PC-9 (cell line): ENCODE results near the gene NXT1. TPM values are rescaled to one million over a fixed set of nuclear protein-coding genes. Genes with fewer than 3 reads are reported as not detected.

Source experiments
- BruUV-seq: library from RNA; stranded (reverse); fragments of 400-500 nt; replicated peaks from 2 replicates; lab custom pipeline; 2021; lab: Mats Ljungman, UMichigan
- CTCF ChIA-PET: fragments of 300-600 bp; sonication (Branson Sonifier 250); formaldehyde crosslinking; loops from one replicate; lab custom pipeline; 2022; ENCODE audit warnings: antibody characterized with exemption; lab: Charles Lee
- POLR2A ChIA-PET: fragments of 300-600 bp; sonication (Branson Sonifier 250); formaldehyde crosslinking; loops from one replicate; lab custom pipeline; 2022; ENCODE audit warnings: antibody characterized with exemption; ENCODE audit not compliant: unreplicated experiment; lab: Charles Lee
- DNase-seq, 2 experiments: peaks; one replicate each; pipeline versions ENCODE4 v3.0.0 to v3.0.0-alpha.2; 2015 to 2022; ENCODE audit warnings: mixed read lengths in 1 of 2
- H2AFZ ChIP-seq: fragments of 200-600 bp; sonication (generic); 2 replicates; pipeline ENCODE4 v1.8.1; 2017; ENCODE audit warnings: antibody characterized with exemption
- H3F3A ChIP-seq: fragments of 200-600 bp; sonication (generic); 2 replicates; pipeline ENCODE4 v1.8.1; 2017; ENCODE audit warnings: antibody characterized with exemption, mild to moderate bottlenecking, low read depth; ENCODE audit not compliant: insufficient read depth
- H3K27ac ChIP-seq: fragments of 200-600 bp; sonication (generic); 2 replicates; pipeline ENCODE4 v1.6.1; 2016; ENCODE audit warnings: mixed run types
- H3K27me3 ChIP-seq: fragments of 200-600 bp; sonication (generic); 2 replicates; pipeline ENCODE4 v1.6.1; 2016; ENCODE audit warnings: low read depth, mixed run types; ENCODE audit not compliant: insufficient read depth
- H3K36me3 ChIP-seq: fragments of 200-600 bp; sonication (generic); 2 replicates; pipeline ENCODE4 v1.6.1; 2016; ENCODE audit warnings: low read depth, mixed run types
- H3K4me1 ChIP-seq: fragments of 200-600 bp; sonication (generic); replicated peaks from 2 replicates; pipeline ENCODE4 v1.6.1; 2016; ENCODE audit warnings: mixed run types; ENCODE audit not compliant: insufficient read depth
- H3K4me2 ChIP-seq: fragments of 200-600 bp; sonication (generic); 2 replicates; pipeline ENCODE4 v1.6.1; 2017; ENCODE audit warnings: mixed run types
- H3K4me3 ChIP-seq: fragments of 200-600 bp; sonication (generic); 2 replicates; pipeline ENCODE4 v1.6.1; 2016; ENCODE audit warnings: mixed run types
- H3K79me2 ChIP-seq: fragments of 200-600 bp; sonication (generic); 2 replicates; pipeline ENCODE4 v1.6.1; 2017; ENCODE audit warnings: low read depth, mixed run types
- H3K9me2 ChIP-seq: fragments of 200-600 bp; sonication (generic); 2 replicates; pipeline ENCODE4 v1.8.1; 2017; ENCODE audit warnings: mild to moderate bottlenecking; ENCODE audit not compliant: insufficient read depth
- H3K9me3 ChIP-seq: fragments of 200-600 bp; sonication (generic); 2 replicates; pipeline ENCODE4 v1.8.1; 2016; ENCODE audit warnings: low read depth; ENCODE audit not compliant: insufficient read depth
- H4K20me1 ChIP-seq: fragments of 200-600 bp; sonication (generic); 2 replicates; pipeline ENCODE4 v1.8.1; 2017; ENCODE audit not compliant: insufficient read depth
- EZH2 ChIP-seq: fragments of 200-600 bp; sonication (generic); IDR thresholded peaks from 2 replicates; pipeline ENCODE4 v1.8.0; 2017; ENCODE audit warnings: antibody characterized with exemption, low read depth
- intact Hi-C: fragments of 100-400 bp; cut with micrococcal nuclease; formaldehyde crosslinking; loops from one replicate; pipeline ENCODE4 v1.10.0; 2022; ENCODE audit not compliant: unreplicated experiment
- total RNA-seq: library from RNA; stranded (reverse); gene quantifications from 2 replicates; pipeline ENCODE4 v1.2.3, GENCODE V29; 2021
- TF ChIP-seq, protein P1 (sequence below): fragments of 200-600 bp; sonication (generic); conservative IDR thresholded peaks from 2 replicates; pipeline ENCODE4 v1.6.1; 2017; ENCODE audit warnings: mixed run types, antibody characterized with exemption, mild to moderate bottlenecking, moderate library complexity

NXT1 gene
- total RNA-seq, 1 experiment from 2014 or later = 29.8 TPM

- CTCF ChIA-PET = no interaction called here
Measured at GRCh38 chr20:23314699-23315098, 35.9 kb upstream of the NXT1 start.

GRCh38 chr20:23315099-23315498 is 35.5 kb upstream of the NXT1 start:
- Histone ChIP-seq H4K20me1 (no peaks in the 10 kb centered on the region), H3K36me3 (no peaks in the 10 kb centered on the region), H3K4me2 (no peak overlapping the region), H3K79me2 (no peaks in the 10 kb centered on the region), H3K9me2 (no peaks in the 10 kb centered on the region), H3K27me3 (peaks cover 7% of the 10 kb centered on the region; the same call in 1 of the 2 replicates), H3K4me1 (0 out of 2 replicates have a peak, but pooled peaks cover 8% of the 10 kb centered on the region), H3K4me3 (no peak overlapping the region), H3K27ac (no peak overlapping the region), H3F3A (no peaks in the 10 kb centered on the region), H2AFZ (no peak overlapping the region), H3K9me3 (no peaks in the 10 kb centered on the region)
- TF ChIP-seq, protein P1, sequence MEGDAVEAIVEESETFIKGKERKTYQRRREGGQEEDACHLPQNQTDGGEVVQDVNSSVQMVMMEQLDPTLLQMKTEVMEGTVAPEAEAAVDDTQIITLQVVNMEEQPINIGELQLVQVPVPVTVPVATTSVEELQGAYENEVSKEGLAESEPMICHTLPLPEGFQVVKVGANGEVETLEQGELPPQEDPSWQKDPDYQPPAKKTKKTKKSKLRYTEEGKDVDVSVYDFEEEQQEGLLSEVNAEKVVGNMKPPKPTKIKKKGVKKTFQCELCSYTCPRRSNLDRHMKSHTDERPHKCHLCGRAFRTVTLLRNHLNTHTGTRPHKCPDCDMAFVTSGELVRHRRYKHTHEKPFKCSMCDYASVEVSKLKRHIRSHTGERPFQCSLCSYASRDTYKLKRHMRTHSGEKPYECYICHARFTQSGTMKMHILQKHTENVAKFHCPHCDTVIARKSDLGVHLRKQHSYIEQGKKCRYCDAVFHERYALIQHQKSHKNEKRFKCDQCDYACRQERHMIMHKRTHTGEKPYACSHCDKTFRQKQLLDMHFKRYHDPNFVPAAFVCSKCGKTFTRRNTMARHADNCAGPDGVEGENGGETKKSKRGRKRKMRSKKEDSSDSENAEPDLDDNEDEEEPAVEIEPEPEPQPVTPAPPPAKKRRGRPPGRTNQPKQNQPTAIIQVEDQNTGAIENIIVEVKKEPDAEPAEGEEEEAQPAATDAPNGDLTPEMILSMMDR = no peak
- no peak for TF ChIP-seq EZH2
- DNase-seq = no peak
- POLR2A ChIA-PET = no interaction called here
- CTCF ChIA-PET = no interaction called here
- BruUV-seq = no TSS peak
- intact Hi-C loops = no loop called here

More at GRCh38 chr20:23314699-23315098, 35.9 kb upstream of the NXT1 start:
- Histone ChIP-seq H3K4me3 (no peak overlapping the region), H4K20me1 (no peaks in the 10 kb centered on the region), H3F3A (no peaks in the 10 kb centered on the region), H3K27me3 (peaks cover 7% of the 10 kb centered on the region; the same call in 1 of the 2 replicates), H3K27ac (no peak overlapping the region), H3K4me2 (no peak overlapping the region), H3K9me3 (no peaks in the 10 kb centered on the region), H3K79me2 (no peaks in the 10 kb centered on the region), H3K36me3 (no peaks in the 10 kb centered on the region), H3K9me2 (no peaks in the 10 kb centered on the region), H3K4me1 (0 out of 2 replicates have a peak, but pooled peaks cover 8% of the 10 kb centered on the region), H2AFZ (no peak overlapping the region)
- intact Hi-C loops = no loop called here
- POLR2A ChIA-PET = no interaction called here
- DNase-seq = no peak
- TF ChIP-seq, protein P1 = no peak
- TF ChIP-seq EZH2 = no peak
- BruUV-seq = no TSS peak

DNA sequence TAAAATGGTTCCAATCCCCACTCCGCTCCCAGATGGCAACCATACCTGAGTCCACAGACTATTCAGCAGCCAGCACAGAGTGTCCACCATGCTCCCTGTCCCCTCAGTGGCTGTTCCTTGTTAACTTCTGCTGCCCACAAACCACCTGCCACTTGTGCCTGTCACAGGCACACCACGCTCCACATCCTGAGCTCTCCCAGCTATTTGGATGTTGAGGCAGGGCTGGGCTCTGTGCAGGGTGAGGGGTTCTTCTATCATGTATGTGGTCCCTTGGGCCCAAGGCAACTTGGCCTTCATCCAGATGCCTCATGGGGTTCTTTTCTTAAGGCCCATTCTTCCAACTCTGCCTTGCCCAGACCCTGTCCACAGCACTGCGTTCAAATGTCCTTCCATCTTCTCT is 34.0 kb upstream of the NXT1 start:
- Histone ChIP-seq H2AFZ (no peak overlapping the region), H3K4me3 (no peak overlapping the region), H3K9me2 (no peaks in the 10 kb centered on the region), H3K79me2 (no peaks in the 10 kb centered on the region), H4K20me1 (no peaks in the 10 kb centered on the region), H3K9me3 (no peaks in the 10 kb centered on the region), H3K27ac (no peak overlapping the region), H3F3A (no peaks in the 10 kb centered on the region), H3K4me2 (no peak overlapping the region), H3K27me3 (peaks cover 7% of the 10 kb centered on the region; the same call in 1 of the 2 replicates), H3K4me1 (0 out of 2 replicates have a peak, but pooled peaks cover 8% of the 10 kb centered on the region), H3K36me3 (no peaks in the 10 kb centered on the region)
- TF ChIP-seq, protein P1 = no peak
- TF ChIP-seq EZH2 = no peak
- ChIA-PET CTCF (no interaction called here), POLR2A (no interaction called here)
- no TSS peak for BruUV-seq
- DNase-seq = no peak
- intact Hi-C loops = no loop called here
